AG04450 (cell line): ENCODE results near the gene TGM3. TPM values are rescaled to one million over a fixed set of nuclear protein-coding genes. Genes with fewer than 3 reads are reported as not detected.

Experiments
- CTCF ChIA-PET: fragments of 300-600, 350-600 bp; formaldehyde crosslinking; extraction: SDS; loops from one replicate; lab custom pipeline; 2022; ENCODE audit warnings: antibody characterized with exemption, inconsistent platforms; lab: Charles Lee
- POLR2A ChIA-PET: fragments of 350-600 bp; formaldehyde crosslinking; extraction: SDS; loops from one replicate; lab custom pipeline; 2021; ENCODE audit warnings: antibody characterized with exemption, inconsistent platforms; lab: Yijun Ruan, JAX
- DNase-seq: peaks from one replicate; pipeline ENCODE4 v3.0.0-alpha.2; 2011; ENCODE audit warnings: low read depth, low spot score
- H3K27ac ChIP-seq: one replicate; pipeline ENCODE4 v1.5.1; 2012; ENCODE audit warnings: low read depth, low read length, control low read depth
- H3K27me3 ChIP-seq: one replicate; pipeline ENCODE4 v1.6.0; 2012; ENCODE audit warnings: low read length; ENCODE audit not compliant: control insufficient read depth, insufficient read depth
- H3K4me3 ChIP-seq: 2 replicates; pipeline ENCODE4 v1.5.1; 2011; ENCODE audit warnings: mild to moderate bottlenecking, low read depth, low read length, control low read depth
- H3K9me3 ChIP-seq: 2 replicates; pipeline ENCODE4 v1.5.1; 2012; ENCODE audit warnings: low read length; ENCODE audit not compliant: control insufficient read depth, insufficient read depth
- polyA plus RNA-seq: library from polyadenylated mRNA; depleted of rRNA; stranded (reverse); fragments of >200 nt; gene quantifications from 2 replicates; pipeline ENCODE4 v1.2.3, GENCODE V29; 2011
- TF ChIP-seq, protein P1 (sequence below): IDR thresholded peaks from 2 replicates; pipeline ENCODE4 v1.5.1; 2011; ENCODE audit warnings: low read depth, low read length, control low read depth, inconsistent platforms

Gene TGM3
- polyA plus RNA-seq, 1 experiment = not detected

DNA sequence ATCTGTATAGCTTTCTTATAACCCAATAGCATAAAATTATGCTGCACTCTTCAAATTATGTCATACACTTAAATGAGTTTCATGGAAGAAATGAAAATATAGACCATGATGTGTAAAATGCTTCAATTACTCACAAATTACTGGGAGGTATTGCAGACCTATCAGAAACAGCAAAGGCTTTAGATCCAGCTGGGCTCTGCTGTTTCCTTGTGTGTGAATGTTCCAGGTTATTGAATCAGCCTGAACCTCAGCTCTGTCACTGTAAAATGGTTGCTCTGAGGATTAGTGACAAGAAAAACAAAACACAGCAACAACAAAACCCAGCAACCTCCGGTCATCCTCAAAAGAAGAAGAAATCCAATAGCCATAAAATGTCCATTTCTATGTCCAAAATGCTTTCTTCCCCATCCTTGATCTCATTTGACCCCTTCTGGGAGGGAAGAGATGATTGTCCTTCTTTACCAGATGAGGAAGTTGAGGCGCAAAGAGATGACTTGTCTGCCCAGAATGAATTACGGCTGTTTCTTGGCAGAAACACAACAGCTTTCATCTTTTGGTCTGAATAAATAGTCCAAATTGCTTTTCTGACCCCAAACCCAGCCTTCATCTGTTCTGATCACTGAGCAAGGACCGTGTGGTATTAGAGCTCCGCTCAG lies 42.7 kb downstream of the TGM3 start:
- CTCF ChIA-PET = no interaction called here
- H3K27me3 ChIP-seq = peaks cover 2% of the 10 kb centered on the region
- POLR2A ChIA-PET = no interaction called here
- no peak overlapping the region for H3K4me3 ChIP-seq
- H3K9me3 ChIP-seq = no peaks in the 10 kb centered on the region; the same call in 1 of the 2 replicates
- DNase-seq = no peak
- TF ChIP-seq, protein P1, sequence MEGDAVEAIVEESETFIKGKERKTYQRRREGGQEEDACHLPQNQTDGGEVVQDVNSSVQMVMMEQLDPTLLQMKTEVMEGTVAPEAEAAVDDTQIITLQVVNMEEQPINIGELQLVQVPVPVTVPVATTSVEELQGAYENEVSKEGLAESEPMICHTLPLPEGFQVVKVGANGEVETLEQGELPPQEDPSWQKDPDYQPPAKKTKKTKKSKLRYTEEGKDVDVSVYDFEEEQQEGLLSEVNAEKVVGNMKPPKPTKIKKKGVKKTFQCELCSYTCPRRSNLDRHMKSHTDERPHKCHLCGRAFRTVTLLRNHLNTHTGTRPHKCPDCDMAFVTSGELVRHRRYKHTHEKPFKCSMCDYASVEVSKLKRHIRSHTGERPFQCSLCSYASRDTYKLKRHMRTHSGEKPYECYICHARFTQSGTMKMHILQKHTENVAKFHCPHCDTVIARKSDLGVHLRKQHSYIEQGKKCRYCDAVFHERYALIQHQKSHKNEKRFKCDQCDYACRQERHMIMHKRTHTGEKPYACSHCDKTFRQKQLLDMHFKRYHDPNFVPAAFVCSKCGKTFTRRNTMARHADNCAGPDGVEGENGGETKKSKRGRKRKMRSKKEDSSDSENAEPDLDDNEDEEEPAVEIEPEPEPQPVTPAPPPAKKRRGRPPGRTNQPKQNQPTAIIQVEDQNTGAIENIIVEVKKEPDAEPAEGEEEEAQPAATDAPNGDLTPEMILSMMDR = no peak
- H3K27ac ChIP-seq = no peak overlapping the region

DNA sequence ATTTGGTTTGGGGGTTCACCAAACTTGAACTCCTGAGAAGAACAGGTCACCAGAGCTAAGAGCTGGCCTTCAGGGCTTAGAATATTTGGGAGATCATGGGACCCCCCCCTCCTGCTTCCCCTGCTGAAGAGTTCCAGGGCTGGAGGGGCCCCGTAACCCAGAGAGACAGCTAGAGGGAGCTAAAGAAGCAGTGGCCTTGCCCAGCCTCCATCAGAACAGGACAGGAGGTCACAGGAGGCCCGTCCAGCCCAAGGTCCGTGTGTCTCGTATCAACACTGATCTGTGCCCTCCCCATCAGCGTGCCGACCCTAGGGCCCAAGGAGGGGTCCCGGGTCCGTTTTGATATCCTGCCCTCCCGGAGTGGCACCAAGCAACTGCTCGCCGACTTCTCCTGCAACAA lies 44.3 kb downstream of the TGM3 start:
- Histone ChIP-seq H3K27me3 (peaks cover 2% of the 10 kb centered on the region), H3K27ac (no peak overlapping the region), H3K9me3 (no peaks in the 10 kb centered on the region), H3K4me3 (no peak overlapping the region)
- no peak for DNase-seq
- POLR2A ChIA-PET = no interaction called here
- TF ChIP-seq, protein P1 = no peak
- CTCF ChIA-PET = no interaction called here

DNA sequence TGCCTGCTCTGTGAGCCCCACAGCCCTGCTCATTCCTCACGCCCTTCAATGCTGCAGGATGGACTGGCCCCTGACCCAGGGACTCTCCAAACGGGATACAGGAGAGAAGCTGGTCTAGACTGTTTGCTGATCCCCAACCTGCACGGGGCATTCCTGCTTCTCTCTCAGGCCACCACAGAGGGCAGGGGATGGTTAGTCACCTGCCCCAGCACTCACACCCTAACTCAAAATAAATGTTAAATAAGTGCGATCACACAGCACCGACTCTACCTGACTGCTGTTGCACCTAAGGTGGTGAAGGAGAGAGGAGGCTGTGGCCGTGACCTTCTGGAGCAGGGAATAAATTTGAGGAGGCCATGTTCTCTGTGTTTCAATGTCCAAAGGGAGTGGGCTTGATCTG lies 45.0 kb downstream of the TGM3 start:
- Histone ChIP-seq H3K27me3 (peaks cover 2% of the 10 kb centered on the region), H3K4me3 (no peak overlapping the region), H3K9me3 (no peaks in the 10 kb centered on the region), H3K27ac (no peak overlapping the region)
- DNase-seq = no peak
- ChIA-PET POLR2A (no interaction called here), CTCF (interaction anchor here (0.6 to 0.9 kb wide), 2 partner anchors 38 to 112 kb away, joined by 3 read pairs; no protein-coding TSS in a partner anchor)
- TF ChIP-seq, protein P1 = no peak

DNA sequence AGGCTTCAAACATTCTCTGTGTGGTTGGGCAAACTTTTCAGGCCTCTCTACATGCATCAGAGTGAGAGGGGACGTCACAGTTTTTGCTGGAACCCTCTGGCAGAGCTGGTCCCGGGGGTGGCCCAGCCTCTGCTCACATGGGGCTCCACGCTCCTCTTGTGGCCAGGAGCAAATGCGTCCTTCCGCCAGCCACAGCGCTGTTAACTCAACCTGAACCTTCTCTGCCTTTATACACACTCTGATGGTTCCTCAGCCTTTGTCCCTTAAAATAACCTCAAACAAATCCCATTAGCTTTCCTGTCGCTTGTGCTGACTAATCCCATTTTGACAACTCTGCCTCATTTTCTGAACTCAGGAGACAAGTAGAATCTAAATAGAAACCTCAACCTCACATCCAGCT lies 45.5 kb downstream of the TGM3 start:
- ChIA-PET POLR2A (no interaction called here), CTCF (interaction anchor here (0.6 to 0.9 kb wide), 3 partner anchors 39 to 392 kb away, joined by 3 read pairs; no protein-coding TSS in a partner anchor)
- Histone ChIP-seq H3K4me3 (no peak overlapping the region), H3K27me3 (peaks cover 2% of the 10 kb centered on the region), H3K27ac (no peak overlapping the region), H3K9me3 (no peaks in the 10 kb centered on the region)
- TF ChIP-seq, protein P1 = no peak
- no peak for DNase-seq

DNA sequence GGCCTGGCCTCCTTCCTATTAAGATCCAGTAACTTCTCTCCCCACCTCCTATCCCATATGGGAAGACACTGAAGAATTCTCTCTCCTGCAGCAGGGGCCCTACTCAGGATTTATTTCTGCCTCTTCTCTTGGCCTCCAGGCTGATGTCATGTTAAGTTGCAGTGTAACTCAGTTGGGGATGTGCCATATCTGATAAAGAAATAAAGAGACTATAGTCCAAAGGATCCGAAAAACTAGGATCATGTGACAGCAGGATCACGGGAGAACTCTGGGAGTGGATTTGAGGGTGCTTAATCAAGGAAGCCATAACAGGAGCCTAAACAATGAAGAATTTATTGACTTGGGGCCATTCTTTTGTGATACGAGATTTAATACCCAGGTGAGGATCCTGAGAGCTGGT lies 46.4 kb downstream of the TGM3 start:
- CTCF ChIA-PET = interaction anchor here (1.2 kb wide), 1 partner anchor 9 kb away, joined by 3 read pairs; no protein-coding TSS in a partner anchor
- POLR2A ChIA-PET = no interaction called here
- Histone ChIP-seq H3K27me3 (peaks cover 2% of the 10 kb centered on the region), H3K4me3 (no peak overlapping the region), H3K9me3 (peaks cover under 1% of the 10 kb centered on the region; the same call in 1 of the 2 replicates), H3K27ac (no peak overlapping the region)
- TF ChIP-seq, protein P1 = no peak
- no peak for DNase-seq
